GM19351 (cell line): Measurements from ENCODE around the gene CDH15.
A peak's percentile ranks its signal among the peaks of the same experiment; 100 is the strongest.

Experiments
- ATAC-seq: cut with Tn5 transposase; IDR thresholded peaks from one replicate; pipeline ENCODE4 v1.9.1; 2021; ENCODE audit warnings: mild to moderate bottlenecking, moderate library complexity; ENCODE audit not compliant: unreplicated experiment

Gene CDH15

DNA sequence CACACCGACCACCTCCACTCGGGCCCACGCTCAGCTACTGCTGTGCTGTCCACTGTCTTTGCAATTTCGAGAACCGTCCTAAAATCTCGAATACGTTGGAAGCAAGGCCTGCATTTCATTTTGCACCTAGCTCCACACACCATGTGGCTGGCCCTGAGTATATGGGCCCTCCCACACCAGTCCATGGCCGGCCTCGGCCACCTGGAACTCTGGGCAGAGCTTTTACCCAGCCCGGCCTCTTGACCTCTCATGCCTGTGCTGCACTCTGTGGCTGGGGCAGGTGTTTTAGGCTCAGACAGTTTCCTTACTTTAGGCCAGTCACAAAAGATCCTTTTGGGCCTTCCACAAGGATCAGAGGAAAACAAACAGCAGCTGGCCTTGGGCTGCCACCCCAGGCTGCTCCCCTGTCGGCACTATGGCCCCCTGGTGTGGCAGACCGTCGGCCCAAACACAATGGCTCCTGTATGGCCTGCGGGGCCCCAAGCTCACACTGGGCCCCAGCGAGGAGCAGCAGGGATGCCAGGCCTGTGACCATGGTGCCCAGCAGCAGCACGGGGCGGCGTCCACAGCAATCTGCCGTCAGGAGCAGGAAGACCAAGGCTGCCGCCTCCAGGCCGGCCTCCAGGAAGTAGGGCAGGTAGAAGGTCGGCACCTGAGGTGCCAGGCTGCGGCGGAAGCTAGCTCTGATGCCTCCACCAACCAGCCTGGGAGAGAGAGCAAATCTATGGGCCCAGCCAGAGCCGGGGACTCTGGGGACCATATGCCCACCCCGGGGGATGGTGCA, 26.3 kb downstream of the CDH15 start:
- ATAC-seq, result no peak

DNA sequence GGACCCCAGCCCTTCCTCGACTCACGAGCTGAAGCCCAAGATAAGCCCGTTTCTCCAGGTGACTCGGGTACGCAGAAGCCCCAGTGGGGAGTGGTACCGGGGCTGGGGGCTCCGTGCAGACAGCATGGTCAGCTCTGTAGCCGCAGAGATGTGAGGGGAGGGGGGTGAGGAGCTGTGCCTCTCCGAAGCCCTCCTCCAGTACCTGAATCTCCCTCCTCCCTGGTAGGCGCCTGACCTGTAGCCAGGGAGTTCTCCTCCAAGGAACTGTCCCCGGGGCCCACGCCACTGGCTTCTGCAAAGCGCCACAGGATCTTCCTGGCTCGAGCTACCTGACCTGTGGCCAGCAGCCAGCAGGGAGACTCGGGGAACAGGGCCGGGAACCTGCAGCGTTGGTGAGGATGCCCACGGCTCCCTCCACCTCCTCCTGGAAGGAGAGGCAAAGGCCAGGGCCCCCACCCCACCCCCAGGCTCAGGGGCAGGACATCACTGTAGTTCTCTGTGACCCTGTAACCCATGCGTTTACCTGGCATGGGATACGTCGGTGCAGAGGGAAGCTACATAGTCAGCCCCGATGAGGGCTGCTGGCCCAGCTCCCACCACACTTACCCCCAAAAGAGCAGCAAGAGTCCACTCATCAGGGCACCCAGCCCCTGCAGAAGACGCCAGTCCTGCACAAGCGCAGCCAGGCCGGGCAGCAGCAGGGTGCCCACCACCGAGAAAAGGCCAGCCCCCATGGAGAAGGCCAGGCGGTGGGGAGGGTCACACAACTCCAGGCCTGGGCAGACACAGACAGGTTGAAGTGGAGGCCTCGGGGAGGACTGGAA, 27.1 kb downstream of the CDH15 start:
- ATAC-seq, result no peak

DNA sequence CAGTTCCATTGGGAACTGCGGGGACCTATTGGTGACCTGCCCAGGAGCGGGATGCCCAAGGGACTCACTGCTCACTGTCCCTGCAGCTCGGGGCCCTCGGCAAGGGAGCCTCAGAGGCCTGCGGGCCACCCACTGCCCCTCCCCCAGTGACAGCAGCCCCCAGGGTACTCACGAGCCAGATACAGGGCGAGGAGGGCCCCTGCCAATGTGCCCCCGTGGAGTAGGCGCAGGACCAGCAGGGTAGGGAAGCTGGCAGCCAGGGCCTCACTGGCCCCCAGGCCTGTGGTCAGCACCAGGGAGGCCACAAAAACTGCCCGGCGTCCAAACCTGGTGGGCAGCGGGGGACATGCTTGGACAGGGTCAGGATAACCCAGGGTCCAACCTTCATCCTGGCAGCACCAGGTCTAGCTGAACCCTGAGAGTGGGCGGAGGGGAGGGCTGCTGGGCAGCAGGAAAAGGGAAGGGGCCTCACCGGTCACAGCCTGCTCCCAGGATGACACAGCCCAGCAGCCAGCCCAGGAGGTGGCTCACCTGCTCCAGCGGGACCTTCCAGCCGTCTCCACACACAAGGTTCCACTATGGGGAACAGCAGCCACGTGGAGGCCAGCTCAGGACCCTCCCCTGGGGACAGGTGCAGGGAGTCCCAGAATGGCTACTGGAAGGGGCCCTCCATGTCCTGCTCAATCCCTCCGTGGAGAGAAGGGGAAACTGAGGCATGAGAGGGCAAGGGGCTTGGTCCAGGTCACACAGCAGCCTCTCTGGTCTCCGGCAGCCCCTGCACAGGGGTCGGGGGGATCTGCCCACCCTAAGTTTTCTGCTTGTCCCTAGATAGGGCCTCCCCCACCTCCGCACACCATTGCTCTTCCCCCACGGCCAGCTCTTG, 27.9 kb downstream of the CDH15 start:
- no peak for ATAC-seq

DNA sequence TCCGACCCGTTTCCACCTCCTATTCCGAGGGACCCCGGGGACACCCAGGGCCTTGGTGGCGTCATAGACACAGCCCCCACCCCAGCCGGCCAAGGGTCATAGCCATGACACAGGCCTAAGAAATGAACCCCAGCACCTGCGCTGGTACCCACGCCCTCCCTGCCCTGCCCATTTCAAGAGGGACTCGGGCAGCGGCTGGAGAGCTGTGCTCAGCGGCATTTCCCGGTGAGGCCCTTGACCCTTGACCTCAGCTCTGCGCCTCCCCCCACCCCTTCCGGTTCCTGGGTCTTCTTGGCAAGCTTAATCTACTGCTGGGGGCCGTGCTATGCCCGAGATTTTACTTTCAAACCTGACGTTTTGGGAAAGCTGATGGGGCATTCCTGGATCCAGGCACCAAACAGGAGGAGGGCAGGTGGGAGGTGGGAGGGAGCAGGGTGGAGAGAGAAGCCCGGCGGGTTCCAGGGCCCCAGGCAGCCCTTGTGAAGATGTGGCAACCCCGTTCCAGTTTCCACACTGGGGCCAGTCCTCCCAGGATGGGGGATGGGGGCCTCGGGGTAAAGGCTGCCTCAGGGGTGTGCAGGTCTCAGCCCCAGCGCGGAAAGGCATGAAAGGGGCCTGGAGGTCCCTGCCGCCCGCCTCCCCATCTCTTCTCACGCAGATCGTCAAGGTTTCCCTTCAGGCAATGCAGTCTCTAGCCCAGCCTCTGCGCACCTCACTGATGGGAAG, 28.7 kb downstream of the CDH15 start, which contains the start of gene SLC22A31:
Gene SLC22A31, minus strand, starts transcription at position 414 of the 726 bp plus-strand sequence. Its CDS starts 36 bp downstream, at position 378.
- no peak for ATAC-seq

DNA sequence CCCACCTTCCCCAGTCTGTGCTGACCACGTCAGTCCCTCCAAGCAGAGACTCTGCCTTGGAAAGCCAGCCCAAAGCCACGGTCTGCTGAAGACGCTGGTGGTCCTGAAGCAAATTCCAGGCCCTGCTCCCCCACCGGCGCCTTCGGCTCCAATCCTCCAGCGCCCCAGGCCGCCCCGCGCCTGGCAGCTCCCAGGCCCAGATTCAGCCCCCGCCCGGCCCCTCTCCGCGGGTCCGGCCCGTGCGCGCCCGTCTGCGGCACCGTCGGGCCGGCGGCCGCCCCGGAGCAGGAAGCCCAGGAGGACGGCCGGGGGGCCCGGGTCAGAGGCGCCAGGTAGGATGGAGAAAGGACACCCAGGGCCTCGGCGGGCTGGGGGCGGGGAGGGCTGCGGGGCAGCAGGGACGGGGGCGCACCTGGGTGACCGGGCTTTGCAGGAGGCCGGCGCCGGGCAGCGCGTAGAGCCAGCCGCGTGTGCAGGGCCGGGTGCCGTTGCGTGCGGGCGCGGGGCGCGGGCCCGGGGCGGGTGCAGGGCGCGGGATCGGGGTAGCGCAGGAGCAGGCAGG, 29.4 kb downstream of the CDH15 start:
- no peak for ATAC-seq

DNA sequence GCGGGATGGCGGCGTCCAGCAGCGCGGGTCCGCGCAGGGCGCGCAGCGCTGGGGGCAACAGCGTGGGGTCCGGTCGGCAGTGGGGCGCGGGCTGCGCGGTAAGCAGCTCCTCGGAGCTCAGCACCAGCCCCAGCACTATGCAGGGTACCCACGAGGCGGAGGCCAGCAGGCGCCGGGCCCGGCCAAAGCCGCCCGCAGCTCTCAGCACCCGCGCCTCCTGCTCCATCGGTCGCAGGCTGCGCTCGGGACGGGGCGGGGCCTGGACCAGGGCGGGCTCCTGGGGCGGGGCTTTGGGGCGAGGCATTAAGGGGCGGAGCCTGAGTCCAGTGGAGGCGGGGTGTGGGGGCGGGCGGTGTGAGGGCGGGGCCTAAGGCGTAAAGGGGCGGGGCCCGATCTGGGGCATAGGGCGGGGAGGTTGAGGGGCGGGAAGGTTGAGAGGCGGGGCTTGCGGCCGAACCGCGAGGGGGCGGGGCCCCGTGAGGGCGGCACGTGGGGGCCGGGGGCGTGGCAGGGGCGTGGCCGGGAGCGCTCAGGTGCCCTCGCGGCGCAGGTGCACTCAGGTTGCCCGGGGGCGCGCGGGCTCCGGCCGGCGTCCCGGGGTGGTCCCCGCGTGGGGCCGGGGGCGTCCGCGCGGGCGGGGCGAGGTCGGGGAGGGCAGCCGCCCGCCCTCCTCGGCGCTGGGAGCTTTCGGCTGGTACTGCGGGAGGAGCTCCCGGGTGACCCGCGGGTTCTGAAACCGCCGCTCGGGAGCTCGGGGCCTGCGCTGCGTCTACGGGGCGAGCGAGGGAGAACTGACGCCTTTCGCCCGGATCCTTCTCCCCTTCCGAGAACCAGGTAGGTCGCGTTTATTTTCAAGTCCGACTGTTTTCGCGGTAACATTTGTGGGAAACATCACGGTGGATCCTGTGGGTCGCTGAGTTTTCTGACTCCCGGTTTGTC, 30.2 kb downstream of the CDH15 start:
- no peak for ATAC-seq

DNA sequence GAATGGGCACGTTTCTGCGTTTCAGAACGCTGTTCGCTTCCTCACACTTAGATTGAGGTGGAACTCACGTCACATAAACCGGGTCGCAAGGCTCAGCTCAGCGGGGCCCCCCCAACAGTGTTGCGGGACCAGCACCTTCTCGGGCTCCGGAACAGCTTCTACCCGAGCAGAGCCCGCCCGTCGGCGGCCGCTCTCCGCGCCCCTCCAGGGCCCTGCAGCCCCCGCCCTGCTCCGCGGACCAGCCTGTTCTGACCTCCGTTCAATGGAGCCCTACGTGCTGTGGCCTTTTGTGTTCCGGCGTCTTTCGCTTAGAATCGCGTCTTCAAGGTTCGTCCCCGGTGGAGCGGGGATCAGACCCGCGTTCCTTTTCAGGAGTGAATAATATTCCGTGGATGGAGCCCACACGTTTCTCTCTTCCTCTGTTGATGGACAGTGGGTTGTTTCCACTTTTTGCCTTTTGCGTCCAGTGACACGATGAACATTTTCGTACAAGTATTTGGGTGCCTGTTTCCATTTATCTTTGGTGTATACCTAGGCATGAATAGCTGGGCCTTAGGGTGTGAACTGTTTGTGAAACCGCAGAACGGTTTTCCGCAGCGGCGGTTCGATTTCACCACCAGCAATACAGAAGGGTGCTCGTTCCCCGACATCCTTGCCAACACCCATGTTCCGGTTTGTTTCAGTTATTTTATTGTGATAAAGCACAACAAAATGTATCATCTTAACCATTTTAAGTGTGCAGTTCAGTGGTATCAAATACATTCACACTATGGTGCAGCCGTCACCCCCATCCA, 31.1 kb downstream of the CDH15 start:
- no peak for ATAC-seq

DNA sequence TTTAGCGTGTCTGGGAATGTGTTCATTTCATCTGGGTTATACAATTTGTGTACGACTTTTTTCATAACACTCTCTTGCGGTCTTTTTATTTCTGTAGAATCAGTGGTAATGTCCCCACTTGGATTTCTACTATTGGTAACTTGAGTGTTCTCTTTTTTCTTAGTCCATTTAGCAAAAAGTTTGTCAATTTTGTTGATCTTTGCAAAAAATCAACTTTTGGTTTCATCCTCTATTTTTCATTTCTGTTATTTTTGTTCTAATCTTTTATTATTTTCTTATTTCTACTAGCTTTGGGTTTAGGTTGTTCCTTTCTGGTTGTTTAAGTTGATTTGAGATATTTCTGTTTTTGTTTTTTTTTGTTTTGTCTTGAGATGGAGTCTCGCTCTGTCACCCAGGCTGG, 36.4 kb downstream of the CDH15 start:
- no peak for ATAC-seq

DNA sequence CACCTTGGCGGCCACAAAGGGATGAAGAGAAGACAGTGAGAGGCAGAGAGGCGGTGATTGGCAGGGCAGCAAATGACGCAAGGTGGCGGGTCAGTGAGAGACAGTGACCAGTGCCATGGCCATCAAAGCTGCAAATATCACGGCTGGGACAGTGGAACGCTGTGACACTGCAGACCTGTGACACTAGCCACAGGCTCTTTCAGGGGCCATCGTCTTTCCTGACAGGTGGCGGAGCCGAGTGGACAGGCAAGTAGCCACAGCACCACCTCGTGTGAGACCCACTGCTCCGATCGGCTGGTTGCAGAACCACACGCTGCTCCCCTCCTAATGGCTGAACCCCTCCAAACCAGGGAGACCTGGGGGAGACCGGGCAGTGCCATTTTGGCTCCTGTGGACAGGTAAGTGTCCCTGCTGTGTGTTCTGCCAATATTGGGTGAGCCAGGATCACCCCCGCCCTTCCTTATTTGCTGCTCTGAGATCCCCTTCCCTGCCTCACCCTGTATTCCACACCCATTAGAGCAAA, 38.0 kb downstream of the CDH15 start:
- no peak for ATAC-seq

DNA sequence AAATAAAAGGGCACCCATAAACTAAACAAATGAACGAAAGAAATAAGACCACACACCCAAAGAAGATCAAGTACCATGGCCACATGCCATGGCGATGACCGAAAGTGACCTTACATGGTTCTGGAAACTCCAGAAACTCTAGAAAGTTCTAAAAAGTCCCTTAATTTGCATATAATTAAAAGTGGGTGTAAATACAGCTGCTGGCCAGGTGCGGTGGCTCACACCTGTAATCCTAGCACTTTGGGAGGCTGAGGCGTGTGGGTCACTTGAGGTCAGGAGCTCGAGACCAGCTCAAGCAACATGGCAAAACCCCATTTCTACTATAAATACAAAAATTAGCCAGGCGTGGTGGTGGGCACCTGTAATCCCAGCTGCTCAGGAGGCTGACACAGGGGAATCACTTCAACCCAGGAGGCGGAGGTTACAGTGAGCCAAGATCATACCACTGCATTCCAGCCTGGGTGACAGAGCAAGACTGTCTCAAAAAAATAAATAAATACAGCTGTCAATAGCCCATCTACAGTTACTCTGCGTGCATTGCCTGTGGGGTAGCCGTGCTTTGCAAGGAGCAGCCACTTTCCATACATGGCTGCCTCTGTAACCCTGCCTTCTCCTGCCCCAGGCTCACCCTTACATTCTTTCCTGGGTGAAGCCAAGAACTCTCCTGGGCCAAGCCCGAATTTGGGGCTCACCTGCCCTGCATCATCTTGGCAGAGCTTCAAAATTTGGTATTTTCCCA, 38.8 kb downstream of the CDH15 start:
- no peak for ATAC-seq

DNA sequence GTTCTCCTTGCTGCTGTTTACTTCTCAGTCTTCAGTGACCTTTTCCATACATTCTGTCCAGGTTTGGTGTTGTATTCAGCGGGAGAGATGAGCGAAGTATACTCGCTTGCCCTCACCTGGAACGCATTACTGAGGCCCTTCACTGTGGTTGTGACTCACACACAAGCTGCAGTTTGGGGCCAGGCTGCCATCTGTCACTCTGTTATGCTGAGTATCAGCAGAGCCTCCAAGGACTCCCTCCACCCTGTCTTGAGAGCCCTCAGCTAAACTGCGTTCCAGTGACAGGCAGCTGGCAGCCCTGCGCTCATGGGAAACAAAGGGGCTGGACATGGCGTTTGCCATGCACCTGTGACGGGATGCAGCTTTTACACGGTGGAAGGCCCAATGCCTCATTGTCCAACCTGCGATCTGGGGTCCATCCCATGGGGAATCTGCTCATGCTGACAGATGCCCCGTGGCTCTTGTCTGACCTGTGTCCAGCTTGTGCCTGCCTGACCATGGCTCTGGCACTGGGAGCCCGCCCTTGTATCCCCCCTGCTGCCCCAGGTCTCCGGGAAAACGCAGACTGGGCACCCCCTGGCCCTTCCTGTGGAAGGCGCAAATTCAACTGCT, 39.5 kb downstream of the CDH15 start:
- no peak for ATAC-seq

DNA sequence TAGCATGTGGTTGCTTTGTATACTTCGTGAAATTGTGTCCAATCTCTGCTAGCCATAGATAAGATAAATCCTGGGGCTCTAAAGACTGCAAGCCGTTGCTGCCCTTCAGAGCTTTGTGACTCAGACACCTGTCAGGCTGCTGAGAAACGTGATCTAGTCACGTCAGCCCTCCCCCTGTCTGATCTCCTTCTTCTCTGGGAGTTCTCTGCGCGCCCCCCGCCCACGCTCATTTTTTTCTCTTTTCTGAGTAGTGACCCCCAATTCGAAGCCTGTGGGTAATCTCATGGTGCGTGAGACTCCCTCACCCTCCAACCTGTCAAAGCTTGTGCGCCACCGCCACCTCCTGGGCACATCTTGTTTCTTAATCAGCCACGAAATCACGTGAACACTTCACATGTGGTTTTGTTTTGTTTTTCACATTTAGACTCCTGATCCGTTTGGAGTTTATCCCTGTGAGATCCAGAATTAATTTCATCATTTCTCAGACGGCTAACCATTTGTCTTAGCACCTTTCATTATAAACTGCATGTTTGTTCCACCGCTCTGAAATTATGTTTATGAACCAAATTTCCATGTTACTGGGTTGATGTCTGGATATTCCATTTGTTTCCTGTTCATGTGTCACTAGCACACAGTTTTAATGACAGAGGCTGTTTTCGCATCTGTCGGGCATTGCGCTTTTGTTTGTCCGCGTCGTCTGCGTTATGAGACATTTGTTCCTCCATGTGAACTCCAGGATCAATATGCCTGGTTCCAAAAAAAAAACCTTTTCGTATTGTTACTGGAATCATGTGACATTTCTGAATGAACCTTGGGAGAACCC, 45.0 kb downstream of the CDH15 start:
- no peak for ATAC-seq

DNA sequence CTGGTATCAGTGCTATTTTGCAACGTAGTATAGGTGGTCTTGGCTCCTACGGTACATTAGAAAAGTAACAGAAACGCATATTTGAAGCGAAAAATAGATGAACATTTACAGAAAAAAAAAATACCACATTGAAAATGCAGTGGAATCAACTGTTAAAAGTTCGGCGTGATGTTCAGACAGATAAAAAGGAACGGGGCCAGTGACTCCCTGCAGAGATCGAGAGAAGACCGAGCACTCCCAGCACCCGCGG, 45.5 kb downstream of the CDH15 start:
- no peak for ATAC-seq

DNA sequence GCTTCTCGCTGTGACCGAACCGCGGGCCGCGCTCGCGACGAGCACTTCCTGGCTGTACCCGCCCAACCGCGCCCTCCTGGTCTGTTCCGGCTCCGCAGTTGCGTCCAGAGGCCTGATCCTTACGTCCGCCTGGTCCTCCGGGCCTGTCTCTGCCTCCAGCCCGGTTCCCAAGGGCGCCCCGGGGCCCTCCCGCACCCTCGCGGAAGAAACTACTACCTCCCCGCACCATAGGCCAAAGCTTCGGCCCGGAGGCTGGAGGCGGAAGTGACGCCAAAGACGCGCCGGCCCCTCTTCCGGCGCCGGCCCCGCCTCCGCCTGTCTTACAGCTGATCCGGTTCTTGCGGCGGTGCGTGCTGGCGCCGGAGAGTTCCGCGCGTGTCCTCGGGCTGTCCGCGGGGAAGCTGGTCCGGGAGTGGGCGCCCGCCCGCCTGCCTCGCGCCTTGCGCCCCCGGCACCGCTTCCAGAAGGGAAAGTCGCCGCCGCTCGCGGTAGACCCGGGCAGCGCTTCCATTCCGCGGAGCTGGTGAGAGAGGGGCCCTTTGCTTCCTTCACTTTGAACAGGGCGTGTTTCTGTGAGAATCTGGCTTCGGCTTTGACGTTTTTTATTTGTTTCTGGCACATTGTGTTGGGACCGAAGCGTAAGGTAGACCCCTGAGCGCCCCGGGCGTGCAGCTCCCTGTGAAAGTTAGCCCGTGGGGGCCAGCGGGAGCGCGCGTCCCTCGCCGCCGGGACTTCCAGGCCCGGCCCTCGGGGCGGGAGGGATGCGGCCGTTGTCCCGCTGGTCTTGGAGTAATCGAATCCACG, 46.0 kb downstream of the CDH15 start, which contains the start of gene ZNF778:
Gene ZNF778, plus strand, starts transcription at position 316 of the 804 bp plus-strand sequence. CDS start 3,425 bp downstream, outside the sequence.
- peak; percentile 90 for ATAC-seq

DNA sequence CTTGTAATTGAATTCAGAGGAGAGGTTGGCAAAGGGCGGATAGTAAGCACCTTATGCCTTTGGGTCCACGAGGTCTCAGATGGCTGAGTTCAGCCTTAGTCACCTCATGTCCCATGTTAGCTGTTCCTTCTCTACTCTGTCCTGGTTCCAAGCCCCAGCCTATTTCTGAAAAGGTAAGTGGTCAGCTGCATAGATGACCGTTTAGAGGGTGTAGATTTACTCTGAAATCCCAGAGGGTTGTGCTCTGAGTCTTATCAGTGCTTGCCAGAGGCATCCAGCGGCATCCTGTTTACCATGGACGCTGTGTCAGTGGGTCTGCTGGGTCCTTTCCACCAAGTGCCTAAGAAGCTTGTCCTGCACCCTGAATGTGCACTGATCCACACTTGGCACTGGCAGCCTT, 47.8 kb downstream of the CDH15 start:
- ATAC-seq, result no peak
